OCI-LY3 (cell line): ENCODE measurements around the gene EPS8.

Experiments used
- EZH2phosphoT487 ChIP-seq: fragments of 200-600 bp; shearing (Covaris generic); IDR thresholded peaks from 2 replicates; pipeline ENCODE4 v1.6.1; 2018; ENCODE audit warnings: antibody characterized with exemption, mixed run types, low read depth
- TF ChIP-seq, protein P1 (sequence below): fragments of 200-600, 300-600 bp; sonication (generic); IDR thresholded peaks from 2 replicates; pipeline ENCODE4 v1.5.1; 2014; ENCODE audit warnings: antibody characterized with exemption, low read length, low read depth

DNA sequence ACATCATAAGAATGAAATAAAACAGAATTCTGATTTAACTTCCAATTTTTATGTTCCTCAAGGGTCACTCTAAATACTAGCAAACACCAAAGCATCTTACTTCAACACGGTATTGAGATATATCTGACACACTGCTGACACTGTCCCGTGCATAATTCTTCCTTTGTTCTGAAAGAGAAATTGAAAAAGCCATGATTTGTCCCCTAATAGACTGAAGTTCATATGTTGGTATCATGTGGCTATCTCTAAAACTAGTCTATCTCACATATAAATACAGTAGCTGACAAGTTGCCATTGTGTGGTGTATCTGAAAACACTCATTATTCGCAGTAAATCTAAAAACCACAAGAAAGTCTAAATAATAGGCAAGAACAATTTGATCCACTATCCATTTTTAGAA, 118.4 kb downstream of the EPS8 start:
- TF ChIP-seq, protein P1, sequence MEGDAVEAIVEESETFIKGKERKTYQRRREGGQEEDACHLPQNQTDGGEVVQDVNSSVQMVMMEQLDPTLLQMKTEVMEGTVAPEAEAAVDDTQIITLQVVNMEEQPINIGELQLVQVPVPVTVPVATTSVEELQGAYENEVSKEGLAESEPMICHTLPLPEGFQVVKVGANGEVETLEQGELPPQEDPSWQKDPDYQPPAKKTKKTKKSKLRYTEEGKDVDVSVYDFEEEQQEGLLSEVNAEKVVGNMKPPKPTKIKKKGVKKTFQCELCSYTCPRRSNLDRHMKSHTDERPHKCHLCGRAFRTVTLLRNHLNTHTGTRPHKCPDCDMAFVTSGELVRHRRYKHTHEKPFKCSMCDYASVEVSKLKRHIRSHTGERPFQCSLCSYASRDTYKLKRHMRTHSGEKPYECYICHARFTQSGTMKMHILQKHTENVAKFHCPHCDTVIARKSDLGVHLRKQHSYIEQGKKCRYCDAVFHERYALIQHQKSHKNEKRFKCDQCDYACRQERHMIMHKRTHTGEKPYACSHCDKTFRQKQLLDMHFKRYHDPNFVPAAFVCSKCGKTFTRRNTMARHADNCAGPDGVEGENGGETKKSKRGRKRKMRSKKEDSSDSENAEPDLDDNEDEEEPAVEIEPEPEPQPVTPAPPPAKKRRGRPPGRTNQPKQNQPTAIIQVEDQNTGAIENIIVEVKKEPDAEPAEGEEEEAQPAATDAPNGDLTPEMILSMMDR: no peak
- no peak for TF ChIP-seq EZH2phosphoT487
